Dermis blood vessel endothelial cell (primary cell): ENCODE data around the gene TMEM88. TPM values are rescaled to one million over a fixed set of nuclear protein-coding genes. Genes with fewer than 3 reads are reported as not detected.

Source experiments
- DNase-seq: peaks from one replicate; pipeline ENCODE4 v3.0.0; 2010
- total RNA-seq: library from RNA; depleted of rRNA; stranded (reverse); fragments of >200 nt; gene quantifications from 2 replicates; pipeline ENCODE4 v1.2.3, GENCODE V29; 2014

Gene TMEM88
- total RNA-seq, 1 donor from 2014 or later, result 111 TPM

DNA sequence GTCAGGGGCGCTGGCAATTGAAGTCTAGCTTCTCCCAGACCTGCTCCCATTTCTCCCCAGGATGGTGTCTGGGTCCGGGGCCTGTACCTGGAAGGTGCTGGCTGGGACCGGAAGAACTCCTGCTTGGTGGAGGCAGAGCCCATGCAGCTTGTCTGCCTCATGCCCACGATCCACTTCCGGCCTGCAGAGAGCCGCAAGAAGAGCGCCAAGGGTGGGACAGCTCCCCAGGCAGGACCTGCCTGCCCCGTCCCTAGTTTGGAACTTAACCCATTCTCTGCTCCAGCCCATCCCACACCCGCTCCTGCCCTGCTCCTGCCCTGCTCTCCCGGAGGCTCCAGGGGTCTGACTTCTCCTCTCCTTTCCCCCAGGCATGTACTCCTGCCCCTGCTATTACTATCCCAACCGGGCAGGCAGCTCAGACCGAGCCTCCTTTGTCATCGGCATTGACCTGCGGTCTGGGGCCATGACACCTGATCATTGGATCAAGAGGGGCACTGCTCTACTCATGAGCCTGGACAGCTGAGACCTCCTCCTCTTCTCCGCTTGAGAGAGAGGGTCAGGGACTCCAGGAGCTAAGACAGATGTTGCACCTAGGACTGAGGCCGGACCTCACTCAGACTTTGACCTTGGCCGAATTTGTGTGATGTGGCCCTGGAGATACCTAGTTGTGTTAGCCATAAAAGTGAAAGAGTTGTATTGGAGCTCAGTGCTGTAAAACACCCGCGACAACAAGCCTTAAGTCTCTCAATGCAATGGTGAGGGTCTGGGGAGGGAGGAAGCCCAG, 21.7 kb upstream of the TMEM88 start:
- no peak for DNase-seq

DNA sequence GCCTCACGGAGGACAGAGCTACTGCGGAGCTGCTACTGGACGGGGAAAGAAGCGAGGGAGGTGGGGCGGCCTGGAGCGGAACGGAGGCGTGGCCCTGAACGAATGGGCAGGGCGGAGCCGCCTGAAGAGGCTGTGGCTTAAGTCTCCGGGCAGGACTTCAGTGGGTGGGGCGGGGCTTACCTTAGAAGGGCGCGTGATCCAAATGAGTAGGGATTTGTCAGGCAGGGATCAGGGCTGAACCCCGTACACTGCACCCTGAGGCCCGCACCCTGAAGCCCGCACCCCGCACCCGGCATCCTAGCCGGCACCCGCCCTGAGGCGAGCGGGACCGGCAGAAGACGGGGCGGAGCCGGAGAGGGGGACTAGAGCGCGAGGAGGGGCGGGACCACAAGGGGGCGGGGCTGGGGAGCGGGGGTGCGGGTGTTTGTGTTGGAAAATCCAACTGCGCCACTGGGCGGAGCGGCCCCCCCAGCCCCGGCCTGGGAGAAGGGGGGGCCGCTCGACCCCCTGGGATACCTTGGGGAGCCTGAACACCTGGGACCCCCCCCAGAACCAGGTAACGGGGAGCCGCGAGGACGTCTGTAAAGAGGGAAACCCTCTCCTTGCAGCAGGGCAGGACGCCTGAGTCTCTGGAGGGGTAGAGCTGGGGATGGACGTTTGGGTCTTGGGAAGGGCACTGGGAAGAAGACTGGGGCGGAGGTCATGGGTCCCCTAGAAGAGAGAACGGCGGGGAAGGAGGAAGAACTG, 20.9 kb upstream of the TMEM88 start, which contains the start of gene KDM6B:
Gene KDM6B (plus strand): TSS at position 423 of the 747 bp plus-strand sequence. CDS start 11,338 bp downstream, outside the sequence.
- DNase-seq, result peak; percentile 94

- no peak for DNase-seq
Measured at GRCh38 chr17:7834542-7834956, 20.3 kb upstream of the TMEM88 start.

DNA sequence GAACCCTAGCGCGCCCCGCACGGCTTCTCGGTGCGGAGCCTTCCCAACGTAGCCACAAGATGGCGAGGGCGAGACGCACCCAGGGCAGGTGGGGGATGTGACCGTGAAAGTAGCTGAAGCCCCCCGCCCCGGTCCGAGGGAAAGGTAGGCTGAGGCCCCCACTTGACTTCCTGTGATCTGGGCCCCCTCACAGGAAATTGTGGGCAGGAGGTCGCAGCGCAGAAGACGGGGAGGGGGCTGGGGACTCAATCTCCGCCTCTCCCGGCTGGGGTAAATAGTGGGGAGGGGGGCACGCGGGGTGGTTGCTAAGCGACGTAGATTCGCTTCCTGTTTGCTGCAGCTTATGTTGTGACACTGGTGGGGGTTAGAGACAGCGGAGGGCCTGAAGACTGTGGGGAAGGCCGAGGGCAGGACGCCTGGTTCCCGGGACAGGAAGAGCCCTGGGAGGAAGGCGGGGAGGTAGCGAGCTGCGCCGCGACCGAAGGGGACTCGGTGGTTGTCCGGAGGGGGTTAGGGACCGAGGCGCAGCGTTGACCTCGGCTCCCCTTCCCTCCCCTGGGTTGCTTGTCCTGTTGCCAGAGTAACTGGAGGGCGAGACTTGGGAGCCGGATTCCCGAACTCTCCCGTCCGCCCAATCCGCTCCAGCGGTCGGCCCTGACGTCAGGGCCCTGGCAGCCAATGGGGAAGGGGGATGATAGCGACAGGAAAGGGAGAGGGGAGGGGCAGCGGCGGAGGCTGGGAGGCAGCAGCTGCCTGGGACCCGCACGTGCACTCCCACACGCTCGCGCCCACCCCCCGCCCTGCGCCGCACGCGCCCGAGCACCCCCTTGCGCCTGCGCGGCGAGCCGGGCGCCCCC, 19.7 kb upstream of the TMEM88 start:
- DNase-seq, result peak; percentile 99

DNA sequence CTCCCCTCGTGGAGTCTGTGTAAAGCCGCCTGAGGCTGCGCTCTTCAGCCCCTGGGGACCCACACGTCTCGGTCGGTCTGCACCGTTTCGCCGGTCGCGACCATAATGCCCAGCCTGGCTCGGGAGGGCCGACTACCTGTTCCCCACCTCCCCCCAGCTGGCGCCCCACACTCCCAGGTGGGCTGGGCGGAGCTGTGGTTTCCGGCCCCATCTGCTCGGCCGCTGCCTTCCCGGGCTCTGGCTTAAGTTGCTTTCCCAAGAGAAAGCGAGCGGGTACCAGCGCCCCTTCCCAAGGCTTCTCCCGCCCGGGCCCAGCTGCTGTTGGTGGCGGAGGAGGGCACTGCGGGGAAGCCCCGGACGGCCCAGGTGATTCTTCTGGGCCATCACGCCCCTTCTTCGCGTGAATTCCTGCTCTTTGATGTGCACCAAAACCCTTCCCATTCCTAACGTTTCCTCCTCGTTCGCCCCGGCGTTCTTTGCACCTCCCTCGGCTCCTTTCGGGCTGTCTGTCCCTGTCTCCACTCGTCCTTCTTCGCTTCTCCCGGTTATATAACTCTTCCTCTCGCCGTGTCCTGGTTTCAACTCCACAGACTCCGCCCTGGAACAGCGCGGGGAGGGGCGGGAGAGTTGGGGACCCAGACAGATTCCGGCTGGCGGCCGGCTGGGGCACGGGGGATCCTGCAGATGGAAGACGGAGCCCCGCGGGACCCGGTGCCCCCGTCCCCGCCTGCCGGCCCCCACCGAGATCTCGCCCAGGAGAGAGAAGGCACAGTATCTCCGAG, 18.9 kb upstream of the TMEM88 start:
- DNase-seq, result peak; percentile 59

- peak; percentile 97 for DNase-seq
Measured at GRCh38 chr17:7836596-7837407, 18.1 kb upstream of the TMEM88 start.

DNA sequence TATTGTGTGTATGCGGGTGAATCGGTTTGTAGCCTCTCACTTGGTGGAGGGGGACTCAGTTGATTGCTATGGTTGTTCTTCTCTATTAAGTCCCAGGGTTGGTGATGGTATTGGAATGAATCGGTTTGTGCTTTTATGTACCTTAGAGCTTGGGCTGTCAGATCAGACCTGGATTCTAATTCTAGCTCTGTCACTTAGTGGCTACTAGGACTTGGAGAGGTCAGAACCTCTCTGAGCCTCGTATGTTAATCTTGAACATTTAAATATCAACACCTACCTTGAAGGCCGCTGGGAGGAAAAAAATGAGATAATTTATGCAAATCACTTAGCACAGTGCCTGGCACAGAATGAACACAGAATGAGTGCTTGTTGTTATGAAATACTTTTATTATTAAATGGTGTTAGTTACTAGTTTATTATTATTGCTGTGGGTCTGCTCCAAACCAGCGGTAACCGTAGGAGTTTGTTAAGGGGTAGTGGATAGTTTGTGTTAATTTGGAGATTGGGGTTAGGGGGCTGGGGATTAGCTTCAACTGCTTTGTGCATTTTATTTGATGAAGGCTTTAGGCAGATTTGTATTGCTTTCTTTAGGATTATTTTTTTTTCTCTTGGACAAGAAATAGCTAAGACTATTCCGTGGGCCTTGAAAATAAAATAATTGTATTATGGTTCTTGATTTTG, 17.3 kb upstream of the TMEM88 start:
- DNase-seq, result peak; percentile 25

DNA sequence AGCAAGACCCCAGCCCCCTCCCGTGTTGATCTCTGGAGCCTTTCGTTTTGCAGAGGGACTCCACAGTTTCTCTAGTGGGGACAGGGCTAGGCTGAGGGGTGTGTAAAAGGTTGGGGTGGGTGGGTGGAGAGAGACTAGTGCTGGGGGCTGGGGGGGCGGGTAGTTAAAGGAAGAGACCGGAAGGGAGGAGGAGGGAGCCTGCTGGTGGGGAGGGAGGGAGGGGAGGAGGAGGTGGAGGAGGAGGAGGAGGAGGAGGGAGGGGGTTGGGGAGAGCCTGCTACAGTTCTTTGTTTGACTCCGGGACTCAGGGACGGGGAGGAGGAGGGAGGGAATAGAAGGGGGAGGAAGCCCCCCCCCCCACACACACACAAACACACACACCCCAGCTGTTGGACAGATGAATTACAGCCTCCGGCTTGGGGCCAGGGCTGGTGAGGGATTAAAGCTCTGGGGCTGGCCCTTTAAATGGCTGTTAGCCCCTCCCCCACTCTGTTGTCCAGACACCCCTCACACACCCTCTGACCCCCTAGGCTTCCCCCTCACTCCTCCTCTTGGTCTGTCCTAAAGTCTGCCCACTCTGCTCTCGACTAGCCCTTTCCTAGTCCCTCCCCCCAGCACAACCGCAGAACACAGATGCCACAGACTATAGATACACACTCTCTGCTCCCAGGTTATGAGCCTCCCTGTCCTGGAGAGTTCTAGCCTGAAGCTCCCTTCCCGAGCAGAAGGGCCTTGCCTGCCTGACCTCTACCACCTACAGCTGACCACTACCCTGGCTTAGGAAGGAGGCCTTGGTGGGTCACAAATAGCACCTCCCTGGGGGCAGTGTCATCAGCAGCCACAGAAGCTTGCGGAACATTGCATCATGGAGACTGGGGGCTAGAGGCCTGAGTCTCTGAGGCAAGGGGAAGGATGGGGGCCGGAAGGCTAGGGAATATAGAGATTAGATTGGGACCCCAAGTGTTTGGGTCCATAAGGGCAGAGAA, 16.5 kb upstream of the TMEM88 start:
- peak; percentile 54 for DNase-seq

DNA sequence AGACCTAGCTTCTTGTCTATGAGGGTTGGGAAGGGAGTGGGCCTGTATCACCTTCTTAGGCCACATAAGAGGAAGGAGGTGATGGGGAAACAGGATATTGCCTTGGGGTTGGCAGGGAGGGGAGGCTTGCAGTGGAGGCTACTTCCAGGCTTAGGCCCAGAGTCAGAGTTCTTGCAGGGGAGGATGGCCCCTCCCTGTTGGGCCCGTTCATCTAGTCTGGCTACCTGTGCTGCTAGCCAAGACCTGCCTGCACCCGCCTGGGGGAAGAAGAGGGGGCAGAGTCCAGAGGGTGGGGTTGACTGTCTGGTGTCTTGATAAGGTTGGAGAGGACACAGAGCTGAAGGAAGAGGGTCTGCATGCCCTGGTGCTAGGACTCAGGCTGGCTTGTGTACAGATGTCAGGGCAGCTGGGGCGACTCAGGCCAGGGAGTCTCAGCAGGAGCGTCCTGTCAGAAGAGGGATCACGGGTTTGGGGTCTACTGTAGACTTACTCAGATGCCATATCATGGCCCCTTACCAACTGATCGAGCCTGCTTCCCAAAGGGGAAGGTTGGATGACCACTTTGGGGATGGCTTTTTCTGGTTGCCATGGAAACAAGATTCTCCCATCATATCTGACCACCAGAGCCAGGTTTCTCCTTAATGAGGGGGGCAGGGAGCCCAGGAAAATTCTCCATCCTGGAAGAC, 15.5 kb upstream of the TMEM88 start:
- DNase-seq, result no peak

- DNase-seq, result no peak
Measured at GRCh38 chr17:7839876-7840261, 15.0 kb upstream of the TMEM88 start.

DNA sequence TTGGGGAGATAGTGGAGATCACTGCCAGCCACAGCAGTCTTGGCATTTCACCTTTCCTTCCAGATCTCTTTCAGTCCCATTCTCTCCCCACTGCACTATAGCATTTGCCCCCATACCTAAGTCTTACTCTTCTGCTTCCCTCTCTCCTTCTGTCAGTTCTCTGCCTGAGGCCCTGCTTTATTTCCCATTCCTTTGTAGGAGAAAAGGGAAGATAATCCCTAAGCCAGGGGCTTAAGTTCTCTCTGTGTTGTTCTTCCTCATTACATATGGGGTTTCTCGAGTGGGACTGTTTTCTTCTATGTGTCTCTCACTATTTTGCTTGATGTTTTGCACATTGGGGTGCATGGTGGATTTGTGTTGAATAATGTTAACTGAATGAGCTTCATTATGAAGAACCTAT, 14.4 kb upstream of the TMEM88 start:
- no peak for DNase-seq

GRCh38 chr17:7840875-7841274, 14.0 kb upstream of the TMEM88 start:
- no peak for DNase-seq

GRCh38 chr17:7841396-7841914, 13.4 kb upstream of the TMEM88 start:
- peak; percentile 93 for DNase-seq

GRCh38 chr17:7841915-7842379, 12.9 kb upstream of the TMEM88 start:
- peak; percentile 90 for DNase-seq

DNA sequence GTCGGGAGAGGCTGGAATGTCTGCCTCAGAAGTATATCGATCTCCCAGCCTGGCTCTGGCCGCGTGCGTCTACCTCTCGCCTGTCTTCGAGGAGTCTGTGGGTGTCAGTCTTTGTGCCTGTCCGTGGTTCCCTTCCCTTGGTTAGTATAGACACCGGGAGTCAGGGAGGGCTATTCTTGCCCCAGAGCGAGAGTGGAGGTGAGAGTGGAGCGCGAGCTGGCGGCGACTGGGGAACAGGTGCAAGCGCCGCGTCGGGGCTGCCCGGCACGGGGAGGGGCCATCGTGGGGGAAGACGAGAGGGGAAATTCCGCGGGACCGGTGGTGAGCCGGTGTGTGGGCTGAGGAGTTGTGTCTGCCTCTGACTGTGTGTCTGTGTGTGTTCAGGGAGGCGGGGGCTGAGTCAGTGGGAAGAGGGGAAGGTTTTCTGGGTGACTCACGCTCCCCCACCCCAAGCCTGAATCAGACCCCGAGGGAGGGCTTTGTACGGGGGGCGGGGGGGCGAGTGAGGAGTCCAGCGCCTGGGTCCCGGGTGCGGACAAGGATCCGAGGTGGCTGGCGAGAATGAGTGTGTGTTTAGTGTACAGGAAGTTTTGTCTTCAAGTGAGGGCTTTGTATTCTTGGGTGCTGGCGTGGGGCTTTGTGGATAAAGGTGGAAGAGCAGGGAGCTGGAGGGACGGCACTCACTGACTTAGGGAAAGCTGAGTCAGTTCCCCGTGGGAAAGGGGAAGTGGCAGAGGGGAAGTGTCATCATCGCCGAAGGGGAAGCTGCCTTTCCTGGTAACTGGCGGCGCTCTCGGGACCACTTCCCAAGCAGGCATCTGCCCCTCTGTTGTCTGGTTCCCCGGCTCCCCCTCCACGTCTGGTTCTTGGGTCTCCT, 12.2 kb upstream of the TMEM88 start:
- DNase-seq, result peak; percentile 97

- DNase-seq, result no peak
Measured at GRCh38 chr17:7843257-7843535, 11.7 kb upstream of the TMEM88 start.

DNA sequence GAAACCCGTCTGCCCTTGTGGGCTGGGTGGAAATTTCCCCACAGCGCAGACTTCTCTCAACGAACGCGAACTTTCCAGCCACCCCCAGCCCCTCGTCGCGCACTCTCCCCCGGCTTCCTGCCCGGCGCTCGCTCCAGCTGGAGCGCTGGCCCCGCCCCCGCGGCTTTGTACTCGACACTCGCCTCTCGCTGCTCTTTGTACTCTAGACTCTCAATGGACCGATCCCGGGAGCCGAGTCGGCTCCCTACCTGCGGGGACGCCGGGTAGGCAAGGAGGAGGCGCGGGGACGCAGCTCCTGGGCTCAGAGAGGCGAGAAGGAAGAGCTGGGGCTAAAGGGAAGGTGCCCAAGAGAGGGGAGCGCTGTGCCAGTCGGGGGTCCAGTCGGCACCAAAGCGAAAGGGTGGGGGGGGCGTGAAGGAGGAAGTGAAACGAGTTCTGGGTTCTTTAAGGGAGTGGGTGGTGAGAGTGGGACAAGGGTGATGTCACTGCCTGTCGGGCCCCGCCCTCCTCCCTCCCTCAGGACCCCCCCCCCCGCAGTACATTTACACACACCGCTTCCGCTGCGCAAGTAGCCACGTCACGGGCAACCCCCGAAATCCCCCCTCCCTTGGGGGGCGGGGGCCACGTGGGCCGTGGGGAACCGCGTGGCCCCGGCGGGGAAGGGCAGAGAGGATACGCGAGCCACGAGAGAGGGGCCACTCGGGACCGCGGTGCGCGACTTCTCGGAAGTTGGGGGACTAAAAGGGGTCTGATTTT, 11.2 kb upstream of the TMEM88 start:
- peak; percentile 92 for DNase-seq
